ENCODE data around the gene SETD6. TPM values are rescaled to one million over a fixed set of nuclear protein-coding genes. Genes with fewer than 3 reads are reported as not detected.

SETD6 gene
- total and polyA plus RNA-seq, 9 of the 15 experiments (the other 6 are each of a cell fraction or from before 2014, with no cell fraction given): 9.2 to 40.9 (median 19.8) TPM

GRCh38 chr16:58494981-58495520 lies 20.3 kb upstream of the SETD6 start (continued):
- TF ChIP-seq NFYB (IDR thresholded peaks at IDR 0.05; ENCODE audit: extremely low read depth, insufficient read length) (peak; percentile 4), CREB5 (CRISPR knock-in tag; IDR thresholded peaks at IDR 0.05) (no peak), ZBTB40 (IDR thresholded peaks at IDR 0.05) (peak; percentile 79), ZBTB40 (CRISPR knock-in tag; IDR thresholded peaks at IDR 0.05) (no peak), CTBP1 (IDR thresholded peaks at IDR 0.05; ENCODE audit: borderline replicate concordance) (peak; percentile 98), SMC3 (conservative IDR thresholded peaks at IDR 0.05; ENCODE audit: insufficient read depth, low read depth, low read length) (0 out of 2 replicates have a peak, but pooled peaks have one; percentile 26), RFX1 (IDR thresholded peaks at IDR 0.05) (peak; percentile 99), RBM22 (IDR thresholded peaks at IDR 0.05; ENCODE audit: low read depth, low read length, poor library complexity, severe bottlenecking) (no peak), WHSC1 (IDR thresholded peaks at IDR 0.05; ENCODE audit: low read length) (no peak), MAFF (IDR thresholded peaks at IDR 0.05; ENCODE audit: low read length) (peak; percentile 94), KLF10 (CRISPR knock-in tag; IDR thresholded peaks at IDR 0.05) (no peak), TEAD4 (IDR thresholded peaks at IDR 0.05; ENCODE audit: low read length) (peak; percentile 29; the same call in 1 of the 2 replicates), TEAD4 (CRISPR knock-in tag; IDR thresholded peaks at IDR 0.05; ENCODE audit: borderline replicate concordance) (no peak), ZNF507 (tag; conservative IDR thresholded peaks at IDR 0.05) (no peak), MBD2 (IDR thresholded peaks at IDR 0.05; ENCODE audit: borderline replicate concordance, low read depth) (0 out of 2 replicates have a peak, but pooled peaks have one; percentile 43), HMGN3 (IDR thresholded peaks at IDR 0.05; ENCODE audit: borderline replicate concordance, extremely low read depth, insufficient read length, low read depth, low read length) (no peak), E2F6 (IDR thresholded peaks at IDR 0.05; ENCODE audit: borderline replicate concordance in 1 of 2, extremely low read depth in 1 of 2, insufficient read depth in 1 of 2, insufficient read length in 1 of 2, low read depth in 1 of 2, low read length in 1 of 2, poor library complexity in 1 of 2, severe bottlenecking in 1 of 2) (no peak), XRCC3 (IDR thresholded peaks at IDR 0.05) (no peak)
